GM20000 (cell line): ENCODE results near the gene DENND5B.
"Not testable (repeated sequence)": the region's sequence is repeated elsewhere in the genome, so short reads cannot be mapped to it uniquely, and the experiment has no call there.

ENCODE experiments used
- DNase-seq: peaks from one replicate; pipeline ENCODE4 v3.0.0; 2012; ENCODE audit warnings: low spot score
- TF ChIP-seq, protein P1 (sequence below): IDR thresholded peaks from 2 replicates; pipeline ENCODE4 v1.5.1; 2012; ENCODE audit warnings: mild to moderate bottlenecking, control low read depth; ENCODE audit errors: extremely low read depth, missing control alignments

The DENND5B gene

DNA sequence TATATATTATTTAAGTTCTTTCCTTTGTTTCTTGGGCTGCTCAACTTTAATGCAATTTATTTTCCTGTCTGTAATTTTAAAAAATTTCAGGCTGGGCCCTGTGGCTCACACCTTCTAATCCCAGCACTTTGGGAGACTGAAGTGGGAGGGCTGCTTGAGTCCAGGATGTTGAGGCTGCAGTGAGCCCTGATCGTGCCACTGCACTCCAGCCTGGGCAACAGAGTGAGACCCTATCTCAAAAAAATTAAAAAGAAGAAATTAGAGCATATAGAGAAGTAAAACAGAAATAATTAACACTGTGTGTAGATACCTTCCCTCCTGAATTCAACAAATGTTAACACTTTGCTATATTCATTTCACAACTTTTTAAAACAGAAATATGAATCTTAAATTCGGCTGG is 74.2 kb downstream of the DENND5B start:
- TF ChIP-seq, protein P1, sequence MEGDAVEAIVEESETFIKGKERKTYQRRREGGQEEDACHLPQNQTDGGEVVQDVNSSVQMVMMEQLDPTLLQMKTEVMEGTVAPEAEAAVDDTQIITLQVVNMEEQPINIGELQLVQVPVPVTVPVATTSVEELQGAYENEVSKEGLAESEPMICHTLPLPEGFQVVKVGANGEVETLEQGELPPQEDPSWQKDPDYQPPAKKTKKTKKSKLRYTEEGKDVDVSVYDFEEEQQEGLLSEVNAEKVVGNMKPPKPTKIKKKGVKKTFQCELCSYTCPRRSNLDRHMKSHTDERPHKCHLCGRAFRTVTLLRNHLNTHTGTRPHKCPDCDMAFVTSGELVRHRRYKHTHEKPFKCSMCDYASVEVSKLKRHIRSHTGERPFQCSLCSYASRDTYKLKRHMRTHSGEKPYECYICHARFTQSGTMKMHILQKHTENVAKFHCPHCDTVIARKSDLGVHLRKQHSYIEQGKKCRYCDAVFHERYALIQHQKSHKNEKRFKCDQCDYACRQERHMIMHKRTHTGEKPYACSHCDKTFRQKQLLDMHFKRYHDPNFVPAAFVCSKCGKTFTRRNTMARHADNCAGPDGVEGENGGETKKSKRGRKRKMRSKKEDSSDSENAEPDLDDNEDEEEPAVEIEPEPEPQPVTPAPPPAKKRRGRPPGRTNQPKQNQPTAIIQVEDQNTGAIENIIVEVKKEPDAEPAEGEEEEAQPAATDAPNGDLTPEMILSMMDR = no peak
- no peak for DNase-seq

GRCh38 chr12:31514912-31515311 is 76.0 kb downstream of the DENND5B start:
- DNase-seq = no peak
- TF ChIP-seq, protein P1 = no peak

DNA sequence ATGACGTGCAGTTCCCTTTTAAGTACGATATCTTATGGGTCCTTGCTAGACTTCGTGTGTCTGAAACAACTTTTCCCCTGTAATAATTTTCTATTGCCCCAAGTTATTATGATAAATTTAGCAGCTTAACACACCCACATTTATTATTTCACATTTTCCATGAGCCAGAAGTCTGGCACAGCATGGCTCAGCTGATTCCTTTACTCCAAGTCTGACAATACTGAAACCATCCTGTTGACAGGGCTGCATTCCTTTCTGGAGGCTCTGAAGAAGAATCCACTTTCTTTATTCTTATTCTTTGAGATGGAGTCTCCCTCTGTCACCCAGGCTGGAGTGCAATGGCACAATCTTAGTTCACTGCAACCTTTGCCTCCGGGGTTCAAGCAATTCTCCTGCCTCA is 80.9 kb downstream of the DENND5B start:
- no peak for DNase-seq
- TF ChIP-seq, protein P1 = no peak

GRCh38 chr12:31508436-31509150 is 82.3 kb downstream of the DENND5B start:
- DNase-seq = no peak
- TF ChIP-seq, protein P1 = no peak

GRCh38 chr12:31507966-31508365 is 83.0 kb downstream of the DENND5B start:
- TF ChIP-seq, protein P1 = no peak
- DNase-seq = no peak

- TF ChIP-seq, protein P1 = no peak
- DNase-seq = no peak
Observed at GRCh38 chr12:31506515-31507306, 84.2 kb downstream of the DENND5B start.

- TF ChIP-seq, protein P1 = no peak
Observed at GRCh38 chr12:31504625-31505222, 86.2 kb downstream of the DENND5B start.

DNA sequence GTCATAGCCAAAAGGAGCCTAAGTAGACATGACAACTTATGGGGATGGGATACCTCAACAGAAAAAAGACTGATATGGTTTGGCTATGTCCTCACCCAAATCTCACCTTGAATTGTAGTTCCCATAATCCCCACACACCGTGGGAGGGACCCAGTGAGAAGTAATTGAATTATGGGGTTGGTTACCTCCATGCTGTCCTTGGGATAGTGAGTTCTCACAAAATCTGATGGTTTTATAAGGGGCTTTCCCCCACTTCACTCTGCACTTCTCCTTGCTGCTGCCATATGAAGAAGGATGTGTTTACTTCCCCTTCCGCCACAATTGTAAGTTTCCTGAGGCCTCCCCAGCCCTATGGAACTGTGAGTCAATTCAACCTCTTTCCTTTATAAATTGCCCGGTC is 89.9 kb downstream of the DENND5B start:
- DNase-seq = not testable (repeated sequence)

More at GRCh38 chr12:31504625-31505222, 86.2 kb downstream of the DENND5B start:
- DNase-seq = no peak
